ENCODE results near the gene PACSIN3.
A peak's percentile ranks its signal among the peaks of the same experiment; 100 is the strongest.

Gene PACSIN3

DNA sequence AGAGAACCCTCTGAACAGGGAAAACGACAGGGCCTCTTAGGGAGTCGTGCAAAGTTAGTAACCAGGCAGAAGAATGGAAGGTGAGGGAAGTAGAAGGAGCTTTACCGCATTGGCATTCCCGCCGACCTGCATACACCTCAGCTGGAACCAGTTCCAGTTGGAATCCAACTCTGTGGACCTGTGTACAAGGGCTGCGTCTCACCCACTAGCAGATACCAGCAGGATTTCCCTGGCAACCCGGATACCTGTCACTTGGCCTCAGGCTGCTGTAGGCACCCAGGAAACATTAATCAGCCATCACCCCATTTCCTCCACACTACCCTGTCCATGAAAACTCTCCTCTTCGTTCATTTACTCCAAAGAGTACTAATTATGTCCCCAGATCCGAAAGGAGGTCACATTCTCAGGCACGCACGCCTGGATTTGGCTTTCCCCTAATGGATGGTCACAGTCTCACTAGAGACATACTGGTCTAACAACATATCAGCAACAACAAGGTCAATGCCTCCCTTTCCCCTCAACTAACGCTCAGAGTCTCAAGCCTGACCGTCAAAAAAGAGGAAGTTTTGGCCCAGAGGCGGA, 10.4 kb downstream of the PACSIN3 start:
- peak overlapping the region; percentile 82 for H3K4me3 ChIP-seq (ENCODE audit: low read depth, low read length)
- H3K27me3 ChIP-seq, result no peaks in the 10 kb centered on the region
- DNase-seq, result no peak
- H3K4me1 ChIP-seq, result peaks cover 6% of the 10 kb centered on the region
- peaks cover 11% of the 10 kb centered on the region for H3K36me3 ChIP-seq
- no peaks in the 10 kb centered on the region for H3K9me3 ChIP-seq
- TF ChIP-seq, protein P1, sequence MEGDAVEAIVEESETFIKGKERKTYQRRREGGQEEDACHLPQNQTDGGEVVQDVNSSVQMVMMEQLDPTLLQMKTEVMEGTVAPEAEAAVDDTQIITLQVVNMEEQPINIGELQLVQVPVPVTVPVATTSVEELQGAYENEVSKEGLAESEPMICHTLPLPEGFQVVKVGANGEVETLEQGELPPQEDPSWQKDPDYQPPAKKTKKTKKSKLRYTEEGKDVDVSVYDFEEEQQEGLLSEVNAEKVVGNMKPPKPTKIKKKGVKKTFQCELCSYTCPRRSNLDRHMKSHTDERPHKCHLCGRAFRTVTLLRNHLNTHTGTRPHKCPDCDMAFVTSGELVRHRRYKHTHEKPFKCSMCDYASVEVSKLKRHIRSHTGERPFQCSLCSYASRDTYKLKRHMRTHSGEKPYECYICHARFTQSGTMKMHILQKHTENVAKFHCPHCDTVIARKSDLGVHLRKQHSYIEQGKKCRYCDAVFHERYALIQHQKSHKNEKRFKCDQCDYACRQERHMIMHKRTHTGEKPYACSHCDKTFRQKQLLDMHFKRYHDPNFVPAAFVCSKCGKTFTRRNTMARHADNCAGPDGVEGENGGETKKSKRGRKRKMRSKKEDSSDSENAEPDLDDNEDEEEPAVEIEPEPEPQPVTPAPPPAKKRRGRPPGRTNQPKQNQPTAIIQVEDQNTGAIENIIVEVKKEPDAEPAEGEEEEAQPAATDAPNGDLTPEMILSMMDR (IDR thresholded peaks at IDR 0.05; ENCODE audit: low read depth, low read length), result no peak

DNA sequence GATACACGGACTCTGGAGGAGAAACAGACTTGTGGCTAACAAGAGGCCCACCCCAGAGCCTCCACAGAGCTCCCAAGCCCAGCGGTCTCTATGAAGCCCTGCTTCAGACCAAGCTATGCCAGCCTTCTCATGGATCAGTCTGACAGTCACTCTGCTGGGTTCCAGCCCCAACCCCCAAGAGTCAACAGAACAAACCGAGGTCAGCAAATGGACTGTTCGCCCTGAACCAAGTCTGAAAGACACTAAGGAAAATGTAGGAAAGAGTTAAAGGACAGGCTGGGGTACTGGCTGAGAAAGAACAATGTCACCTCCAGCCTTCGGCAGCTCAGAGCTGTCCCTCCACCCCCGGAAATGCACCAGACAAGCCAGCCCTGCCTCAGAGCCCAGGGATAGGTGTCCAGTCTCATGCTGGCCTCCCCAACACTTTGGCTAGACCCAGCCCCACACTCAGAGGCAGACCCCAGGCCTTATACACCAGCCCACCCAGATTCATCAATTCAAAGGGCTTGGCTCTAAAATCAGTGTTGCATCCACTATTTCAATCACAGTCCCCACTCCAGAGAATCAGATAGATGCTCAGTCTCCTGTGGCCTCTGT, 13.4 kb downstream of the PACSIN3 start:
- H3K9me3 ChIP-seq, result no peaks in the 10 kb centered on the region
- no peak overlapping the region for H3K4me3 ChIP-seq (ENCODE audit: low read depth, low read length)
- TF ChIP-seq, protein P1 (IDR thresholded peaks at IDR 0.05; ENCODE audit: low read depth, low read length), result no peak
- no peak for DNase-seq
- H3K27me3 ChIP-seq, result no peaks in the 10 kb centered on the region
- H3K4me1 ChIP-seq, result peaks cover 4% of the 10 kb centered on the region
- H3K36me3 ChIP-seq, result peaks cover 11% of the 10 kb centered on the region

DNA sequence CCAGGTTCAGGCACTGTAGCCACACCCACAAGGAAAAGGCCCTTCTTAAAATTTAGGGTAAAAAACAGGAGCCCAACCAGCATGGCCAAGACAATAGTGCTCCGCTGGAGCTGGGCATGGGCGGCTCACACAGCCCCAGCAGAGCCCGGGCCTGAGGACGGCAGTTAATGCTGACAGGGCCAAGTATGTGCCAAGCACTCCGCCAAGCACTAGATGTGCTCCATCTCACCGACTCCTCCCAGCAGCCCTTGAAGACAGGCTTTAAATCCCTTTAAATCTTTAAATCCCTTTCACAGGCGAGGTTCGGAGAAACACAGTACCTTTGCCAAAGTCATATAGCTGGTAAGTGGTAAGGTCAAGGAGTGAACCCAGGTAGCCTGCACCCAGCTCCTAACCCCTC, 14.4 kb downstream of the PACSIN3 start:
- DNase-seq, result no peak
- no peak overlapping the region for H3K4me3 ChIP-seq (ENCODE audit: low read depth, low read length)
- H3K27me3 ChIP-seq, result no peaks in the 10 kb centered on the region
- TF ChIP-seq, protein P1 (IDR thresholded peaks at IDR 0.05; ENCODE audit: low read depth, low read length), result no peak
- H3K9me3 ChIP-seq, result no peaks in the 10 kb centered on the region
- H3K36me3 ChIP-seq, result peaks cover 17% of the 10 kb centered on the region
- H3K4me1 ChIP-seq, result no peaks in the 10 kb centered on the region

DNA sequence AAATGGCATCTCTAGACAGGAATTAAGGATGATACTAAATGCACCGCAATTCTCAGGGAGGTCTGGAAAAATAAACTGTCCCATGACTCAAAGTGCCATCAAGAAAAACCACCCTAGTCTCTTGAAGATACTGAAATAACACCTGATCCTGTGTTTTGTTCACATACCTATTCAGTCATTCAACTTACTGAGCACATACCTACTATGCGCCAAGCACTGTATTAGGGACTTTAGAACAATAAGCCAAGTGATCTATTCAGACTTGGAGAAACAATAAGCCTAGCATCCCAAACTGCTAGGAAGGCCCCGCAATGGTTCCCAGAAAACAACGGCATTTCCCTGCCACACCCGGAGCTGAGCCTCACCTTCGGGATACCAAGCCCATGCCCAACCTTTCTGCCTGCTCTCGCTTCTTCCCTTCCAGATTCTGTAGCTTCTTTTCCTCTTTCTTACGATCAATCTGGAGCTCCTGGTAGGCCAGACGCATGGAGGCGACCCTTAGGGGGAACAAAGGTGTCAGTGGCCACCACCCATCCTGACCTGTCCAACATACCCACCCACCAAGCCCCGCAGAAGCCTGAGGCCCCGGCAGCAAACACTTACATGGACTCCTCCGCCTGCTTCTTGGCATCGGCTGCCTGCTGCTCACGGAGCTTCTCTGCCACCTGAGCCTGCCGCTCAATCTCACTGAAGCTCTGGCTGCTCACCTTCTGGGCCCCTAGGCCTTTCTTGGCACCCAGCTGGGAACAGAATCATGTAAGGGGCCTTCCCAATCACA, 15.0 kb downstream of the PACSIN3 start:
- Histone ChIP-seq H3K36me3 (peaks cover 17% of the 10 kb centered on the region), H3K4me3 (ENCODE audit: low read depth, low read length) (no peak overlapping the region), H3K9me3 (no peaks in the 10 kb centered on the region), H3K4me1 (no peaks in the 10 kb centered on the region), H3K27me3 (no peaks in the 10 kb centered on the region)
- DNase-seq, result no peak
- TF ChIP-seq, protein P1 (IDR thresholded peaks at IDR 0.05; ENCODE audit: low read depth, low read length), result no peak

DNA sequence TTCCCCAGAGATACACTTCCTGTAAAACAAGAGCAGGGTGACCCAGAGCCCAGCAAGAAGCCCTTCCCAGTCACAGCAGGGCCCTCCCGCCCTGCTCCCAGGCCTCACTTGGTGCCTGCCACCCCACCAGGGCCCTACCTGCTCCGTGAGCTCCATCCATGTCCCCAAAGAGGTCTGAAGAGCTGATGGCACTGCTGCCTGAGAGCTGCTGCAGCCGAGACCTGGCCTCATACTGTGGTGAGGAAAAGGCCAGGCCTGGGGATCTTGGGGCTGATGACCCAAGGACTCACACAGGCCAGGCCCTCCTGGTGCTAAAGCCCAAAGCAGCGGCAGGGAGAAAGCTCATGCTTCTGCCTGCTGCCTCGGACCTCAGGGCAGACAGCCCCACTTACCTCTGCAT, 19.9 kb downstream of the PACSIN3 start:
- no peak for DNase-seq
- peaks cover 9% of the 10 kb centered on the region for H3K36me3 ChIP-seq
- TF ChIP-seq, protein P1 (IDR thresholded peaks at IDR 0.05; ENCODE audit: low read depth, low read length), result no peak
- no peaks in the 10 kb centered on the region for H3K4me1 ChIP-seq
- no peaks in the 10 kb centered on the region for H3K9me3 ChIP-seq
- H3K27me3 ChIP-seq, result no peaks in the 10 kb centered on the region
- H3K4me3 ChIP-seq (ENCODE audit: low read depth, low read length), result no peak overlapping the region

Data from BE2C (cell line).